Calu3 (cell line): ENCODE results near the gene ARFIP1. TPM values are rescaled to one million over a fixed set of nuclear protein-coding genes. Genes with fewer than 3 reads are reported as not detected.
"Not testable (repeated sequence)": the region's sequence is repeated elsewhere in the genome, so short reads cannot be mapped to it uniquely, and the experiment has no call there.

Source experiments
- BruUV-seq: library from RNA; stranded (reverse); fragments of 400-500 nt; replicated peaks from 2 replicates; lab custom pipeline; 2021; lab: Mats Ljungman, UMichigan
- CTCF ChIA-PET: fragments of 300-600 bp; sonication (Branson Sonifier 250); formaldehyde crosslinking; loops from one replicate; lab custom pipeline; 2022; ENCODE audit warnings: antibody characterized with exemption; lab: Charles Lee
- DNase-seq: peaks from one replicate; pipeline ENCODE4 v3.0.0; 2022
- H3K27ac Mint-ChIP-seq: one replicate; pipeline ENCODE4 v1.8.0; 2022; ENCODE audit warnings: mixed read lengths; ENCODE audit not compliant: unreplicated experiment
- H3K27me3 Mint-ChIP-seq: one replicate; pipeline ENCODE4 v1.8.0; 2022; ENCODE audit warnings: mixed read lengths; ENCODE audit not compliant: unreplicated experiment
- H3K36me3 Mint-ChIP-seq: one replicate; pipeline ENCODE4 v1.8.0; 2022; ENCODE audit warnings: mild to moderate bottlenecking, moderate library complexity, mixed read lengths; ENCODE audit not compliant: insufficient read depth, unreplicated experiment
- H3K4me1 Mint-ChIP-seq: one replicate; pipeline ENCODE4 v1.8.0; 2022; ENCODE audit warnings: mild to moderate bottlenecking, low read depth, mixed read lengths; ENCODE audit not compliant: unreplicated experiment
- H3K4me3 Mint-ChIP-seq: one replicate; pipeline ENCODE4 v1.8.0; 2022; ENCODE audit warnings: mild to moderate bottlenecking, low read depth, moderate library complexity, mixed read lengths; ENCODE audit not compliant: unreplicated experiment
- H3K9me3 Mint-ChIP-seq: one replicate; pipeline ENCODE4 v1.8.0; 2022; ENCODE audit warnings: low read depth, mixed read lengths; ENCODE audit not compliant: unreplicated experiment
- CTCF ChIP-seq: fragments of 200-600 bp; IDR thresholded peaks from one replicate; pipeline ENCODE4 v1.8.0; 2022; ENCODE audit warnings: antibody characterized with exemption; ENCODE audit not compliant: unreplicated experiment
- intact Hi-C: fragments of 100-400 bp; cut with micrococcal nuclease; formaldehyde crosslinking; loops from one replicate; pipeline ENCODE4 v1.10.0; 2022; ENCODE audit not compliant: unreplicated experiment
- total RNA-seq: library from RNA; stranded (reverse); gene quantifications from 2 replicates; pipeline ENCODE4 v1.2.3, GENCODE V29; 2022

Gene ARFIP1
- total RNA-seq, 1 experiment from 2014 or later: 35.5 TPM

DNA sequence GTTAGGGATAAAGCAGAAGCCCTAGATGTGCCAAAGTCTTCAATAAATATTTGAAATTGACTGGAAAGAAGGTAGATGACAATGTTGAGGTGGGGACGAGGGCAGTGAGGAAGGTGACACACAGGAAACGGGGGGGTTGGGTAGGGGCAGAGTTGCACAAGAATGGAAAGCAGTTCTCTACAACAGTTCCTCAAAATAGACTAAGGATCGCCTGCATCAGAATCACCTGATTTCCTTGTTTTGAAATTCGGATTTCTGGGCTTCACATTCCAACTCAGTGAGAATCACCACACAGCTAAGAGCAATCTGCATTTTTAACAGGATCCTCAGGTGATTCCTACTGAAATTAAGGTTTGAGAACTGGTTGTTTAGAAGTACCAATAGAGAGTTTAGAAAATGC lies 70.6 kb downstream of the ARFIP1 start:
- intact Hi-C loops: loop anchor here (10.0 kb wide), 1 partner anchor 84 kb away; the partner anchor contains the start of gene FHDC1
- no peak for TF ChIP-seq CTCF
- peaks cover 6% of the 10 kb centered on the region for H3K36me3 Mint-ChIP-seq
- H3K4me1 Mint-ChIP-seq: peaks cover 27% of the 10 kb centered on the region
- CTCF ChIA-PET: no interaction called here
- DNase-seq: peak; percentile 34
- no TSS peak for BruUV-seq
- peaks cover 4% of the 10 kb centered on the region for H3K9me3 Mint-ChIP-seq
- H3K27ac Mint-ChIP-seq: peak overlapping the region; percentile 97
- peak overlapping the region; percentile 51 for H3K4me3 Mint-ChIP-seq
- no peaks in the 10 kb centered on the region for H3K27me3 Mint-ChIP-seq

DNA sequence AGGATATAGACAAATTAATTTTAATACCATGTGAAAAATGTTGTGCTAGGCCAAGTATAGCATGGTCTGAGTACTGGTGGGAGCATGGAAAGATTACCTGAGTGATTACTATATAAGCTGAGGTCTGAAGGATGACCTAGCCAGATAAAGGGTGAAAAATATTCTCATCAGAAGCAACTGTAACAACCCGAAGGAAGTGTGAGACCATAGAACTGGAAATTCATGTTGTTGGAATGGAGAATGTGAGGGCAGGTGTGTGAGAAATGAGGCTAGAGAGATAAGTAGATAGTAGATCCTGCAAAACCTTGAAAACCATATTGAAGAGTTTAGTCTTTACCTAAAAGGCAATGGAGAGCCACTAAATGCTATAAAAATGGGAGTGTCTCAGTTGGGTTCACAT lies 71.5 kb downstream of the ARFIP1 start:
- CTCF ChIA-PET: no interaction called here
- Mint-ChIP-seq H3K27me3 (no peaks in the 10 kb centered on the region), H3K27ac (peak overlapping the region; percentile 97), H3K4me3 (peak overlapping the region; percentile 51), H3K9me3 (peaks cover 4% of the 10 kb centered on the region), H3K4me1 (peaks cover 27% of the 10 kb centered on the region), H3K36me3 (peaks cover 6% of the 10 kb centered on the region)
- no peak for TF ChIP-seq CTCF
- no peak for DNase-seq
- no TSS peak for BruUV-seq
- intact Hi-C loops: loop anchor here (10.0 kb wide), 1 partner anchor 84 kb away; the partner anchor contains the start of gene FHDC1

DNA sequence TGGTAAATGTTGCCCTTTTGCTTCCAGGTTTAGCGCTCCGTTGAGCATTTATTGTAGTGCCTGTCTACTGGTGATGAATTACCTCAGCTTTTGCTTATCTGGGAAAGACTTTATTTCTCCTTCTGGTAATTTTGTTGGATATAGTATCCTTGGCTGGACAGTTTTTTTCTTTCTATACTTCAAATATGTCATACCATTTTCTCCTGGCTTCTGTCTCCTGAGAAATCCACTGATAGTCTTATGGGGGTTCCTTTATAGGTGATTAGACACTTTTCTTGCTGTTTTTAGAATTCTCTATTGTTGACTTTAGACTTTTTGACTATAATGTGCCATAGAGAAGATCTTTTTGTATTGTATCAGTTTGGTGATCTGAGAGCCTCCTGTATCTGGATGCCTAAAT lies 73.5 kb downstream of the ARFIP1 start:
- Mint-ChIP-seq H3K9me3 (peaks cover 4% of the 10 kb centered on the region), H3K27me3 (no peaks in the 10 kb centered on the region), H3K4me1 (peaks cover 27% of the 10 kb centered on the region), H3K4me3 (no peak overlapping the region), H3K27ac (no peak overlapping the region), H3K36me3 (peaks cover 6% of the 10 kb centered on the region)
- intact Hi-C loops: loop anchor here (10.0 kb wide), 1 partner anchor 82 kb away; the partner anchor contains the start of gene FHDC1
- CTCF ChIA-PET: no interaction called here
- no peak for TF ChIP-seq CTCF
- DNase-seq: no peak
- no TSS peak for BruUV-seq

DNA sequence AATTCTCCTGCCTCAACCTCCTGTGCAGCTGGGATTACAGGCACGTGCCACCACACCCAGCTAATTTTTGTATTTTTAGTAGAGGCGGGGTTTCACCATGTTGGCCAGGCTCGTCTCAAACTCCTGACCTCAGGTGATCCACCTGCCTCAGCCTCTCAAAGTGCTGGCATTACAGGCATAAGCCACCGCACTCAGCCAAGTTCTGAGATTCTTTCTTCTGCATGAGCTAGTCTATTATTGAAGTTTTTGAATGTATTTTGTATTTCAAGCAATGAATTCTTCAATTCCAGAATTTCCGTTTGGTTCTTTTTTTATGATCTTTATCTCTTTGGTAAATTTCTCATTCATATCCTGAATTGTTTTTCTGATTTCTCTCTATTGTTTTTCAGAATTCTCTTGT lies 74.3 kb downstream of the ARFIP1 start:
- intact Hi-C loops: loop anchor here (10.0 kb wide), 1 partner anchor 81 kb away; the partner anchor contains the start of gene FHDC1
- H3K4me3 Mint-ChIP-seq, CTCF ChIA-PET, H3K27me3 Mint-ChIP-seq, H3K36me3 Mint-ChIP-seq, H3K9me3 Mint-ChIP-seq, BruUV-seq, DNase-seq, H3K27ac Mint-ChIP-seq: not testable (repeated sequence)
- peaks cover 26% of the 10 kb centered on the region for H3K4me1 Mint-ChIP-seq

GRCh38 chr4:152856960-152857359 lies 77.2 kb downstream of the ARFIP1 start:
- no peak for TF ChIP-seq CTCF
- Mint-ChIP-seq H3K4me3 (no peak overlapping the region), H3K36me3 (no peaks in the 10 kb centered on the region), H3K27me3 (no peaks in the 10 kb centered on the region), H3K27ac (no peak overlapping the region), H3K4me1 (no peaks in the 10 kb centered on the region), H3K9me3 (peaks cover 4% of the 10 kb centered on the region)
- no TSS peak for BruUV-seq
- DNase-seq: no peak
- intact Hi-C loops: loop anchor here (10.0 kb wide), 1 partner anchor 78 kb away; the partner anchor contains the start of gene FHDC1
- CTCF ChIA-PET: no interaction called here
